Dedifferentiated amniotic fluid mesenchymal stem cell (primary cell): ENCODE measurements around the gene NOXA1.

Experiments
- DNase-seq: peaks from one replicate; pipeline ENCODE4 v3.0.0-alpha.2; 2016; ENCODE audit errors: extremely low spot score

NOXA1 gene

GRCh38 chr9:137427454-137428310 is 4.5 kb downstream of the NOXA1 start:
- no peak for DNase-seq

GRCh38 chr9:137428311-137428630 is 5.1 kb downstream of the NOXA1 start:
- DNase-seq = no peak

- no peak for DNase-seq
Observed at GRCh38 chr9:137428841-137429545, 5.8 kb downstream of the NOXA1 start.

- DNase-seq = no peak
Observed at GRCh38 chr9:137429546-137429890, 6.3 kb downstream of the NOXA1 start.

- DNase-seq = no peak
Observed at GRCh38 chr9:137429974-137430722, 7.0 kb downstream of the NOXA1 start.

- no peak for DNase-seq
Observed at GRCh38 chr9:137430723-137431415, 7.7 kb downstream of the NOXA1 start.

GRCh38 chr9:137431416-137431931 is 8.3 kb downstream of the NOXA1 start:
- no peak for DNase-seq

- no peak for DNase-seq
Observed at GRCh38 chr9:137432687-137433348, 9.6 kb downstream of the NOXA1 start.

GRCh38 chr9:137433349-137433915 is 10.2 kb downstream of the NOXA1 start:
- DNase-seq = no peak

- DNase-seq = no peak
Observed at GRCh38 chr9:137433916-137434431, 10.8 kb downstream of the NOXA1 start.

- no peak for DNase-seq
Observed at GRCh38 chr9:137434498-137435380, 11.5 kb downstream of the NOXA1 start.

- no peak for DNase-seq
Observed at GRCh38 chr9:137435381-137435891, 12.2 kb downstream of the NOXA1 start.

- DNase-seq = no peak
Observed at GRCh38 chr9:137435980-137436760, 13.0 kb downstream of the NOXA1 start.

- DNase-seq = no peak
Observed at GRCh38 chr9:137436761-137437600, 13.8 kb downstream of the NOXA1 start.

- no peak for DNase-seq
Observed at GRCh38 chr9:137437691-137438590, 14.7 kb downstream of the NOXA1 start.

- no peak for DNase-seq
Observed at GRCh38 chr9:137438591-137439157, 15.5 kb downstream of the NOXA1 start.
